ENCODE data around the gene GCNT2.
"Not testable (repeated sequence)": the region's sequence is repeated elsewhere in the genome, so short reads cannot be mapped to it uniquely, and the experiment has no call there.

GCNT2 gene

GRCh38 chr6:10565913-10566312 lies 44.8 kb downstream of the GCNT2 start:
- Histone ChIP-seq H3K9ac (no peak overlapping the region), H3K9me3 (ENCODE audit: control insufficient read depth, low read length) (no peaks in the 10 kb centered on the region), H2AFZ (no peak overlapping the region), H3K4me2 (ENCODE audit: low read length) (no peak overlapping the region), H3K79me2 (no peaks in the 10 kb centered on the region), H3K36me3 (ENCODE audit: control insufficient read depth, insufficient read depth, low read length) (no peaks in the 10 kb centered on the region), H3K4me3 (ENCODE audit: low read depth, low read length) (no peak overlapping the region), H3K27me3 (ENCODE audit: control insufficient read depth, insufficient read depth, low read length) (no peaks in the 10 kb centered on the region), H3K4me1 (no peaks in the 10 kb centered on the region), H3K27ac (no peak overlapping the region)
- no peak for TF ChIP-seq CTCF (IDR thresholded peaks at IDR 0.05)

- no peak overlapping the region for H3K9ac ChIP-seq
- H3K79me2 ChIP-seq: no peaks in the 10 kb centered on the region
- H2AFZ ChIP-seq: no peak overlapping the region
- no peak overlapping the region for H3K4me3 ChIP-seq (ENCODE audit: low read depth, low read length)
- no peaks in the 10 kb centered on the region for H3K27me3 ChIP-seq (ENCODE audit: control insufficient read depth, insufficient read depth, low read length)
- H3K27ac ChIP-seq: no peak overlapping the region
- no peaks in the 10 kb centered on the region for H3K36me3 ChIP-seq (ENCODE audit: control insufficient read depth, insufficient read depth, low read length)
- no peak overlapping the region for H3K4me2 ChIP-seq (ENCODE audit: low read length)
- no peak for TF ChIP-seq CTCF (IDR thresholded peaks at IDR 0.05)
- no peaks in the 10 kb centered on the region for H3K9me3 ChIP-seq (ENCODE audit: control insufficient read depth, low read length)
- no peaks in the 10 kb centered on the region for H3K4me1 ChIP-seq
These were observed 46.3 kb downstream of the GCNT2 start for GRCh38 chr6:10567256-10568026.

GRCh38 chr6:10569392-10570127 lies 48.4 kb downstream of the GCNT2 start:
- H3K27me3 ChIP-seq (ENCODE audit: control insufficient read depth, insufficient read depth, low read length): no peaks in the 10 kb centered on the region
- H3K36me3 ChIP-seq (ENCODE audit: control insufficient read depth, insufficient read depth, low read length): no peaks in the 10 kb centered on the region
- H3K9ac ChIP-seq: no peak overlapping the region
- no peak overlapping the region for H2AFZ ChIP-seq
- no peak for TF ChIP-seq CTCF (IDR thresholded peaks at IDR 0.05)
- no peaks in the 10 kb centered on the region for H3K9me3 ChIP-seq (ENCODE audit: control insufficient read depth, low read length)
- no peaks in the 10 kb centered on the region for H3K79me2 ChIP-seq
- H3K4me3 ChIP-seq (ENCODE audit: low read depth, low read length): no peak overlapping the region
- H3K4me1 ChIP-seq: no peaks in the 10 kb centered on the region
- H3K27ac ChIP-seq: no peak overlapping the region
- no peak overlapping the region for H3K4me2 ChIP-seq (ENCODE audit: low read length)

GRCh38 chr6:10575519-10575918 lies 54.4 kb downstream of the GCNT2 start:
- H2AFZ ChIP-seq; H3K79me2 ChIP-seq; H3K9me3 ChIP-seq (ENCODE audit: control insufficient read depth, low read length); H3K4me2 ChIP-seq (ENCODE audit: low read length); H3K27me3 ChIP-seq (ENCODE audit: control insufficient read depth, insufficient read depth, low read length); H3K27ac ChIP-seq; H3K4me3 ChIP-seq (ENCODE audit: low read depth, low read length); H3K4me1 ChIP-seq; H3K9ac ChIP-seq; H3K36me3 ChIP-seq (ENCODE audit: control insufficient read depth, insufficient read depth, low read length): not testable (repeated sequence)

- Histone ChIP-seq H3K9me3 (ENCODE audit: control insufficient read depth, low read length) (no peaks in the 10 kb centered on the region), H2AFZ (no peak overlapping the region), H3K36me3 (ENCODE audit: control insufficient read depth, insufficient read depth, low read length) (no peaks in the 10 kb centered on the region), H3K4me3 (ENCODE audit: low read depth, low read length) (no peak overlapping the region), H3K79me2 (no peaks in the 10 kb centered on the region), H3K27me3 (ENCODE audit: control insufficient read depth, insufficient read depth, low read length) (no peaks in the 10 kb centered on the region), H3K4me1 (no peaks in the 10 kb centered on the region), H3K9ac (no peak overlapping the region), H3K4me2 (ENCODE audit: low read length) (no peak overlapping the region), H3K27ac (no peak overlapping the region)
- no peak for TF ChIP-seq CTCF (IDR thresholded peaks at IDR 0.05)
These were observed 55.1 kb downstream of the GCNT2 start for GRCh38 chr6:10576226-10576625.

Data from parathyroid adenoma (tissue), 2 donors.